K562 (cell line): Measurements from ENCODE around the gene HHATL.

Experiments used
- ATF3 ChIP-seq, 2 experiments: fragments of 450-650 bp in 1 of 2; sonication (generic) in 1 of 2; formaldehyde crosslinking in 1 of 2; IDR thresholded peaks in 1 of 2; conservative IDR thresholded peaks in 1 of 2; 2 replicates each; pipeline versions ENCODE4 v1.6.1 to v1.8.1; 2016 to 2023; ENCODE audit warnings: mild to moderate bottlenecking in 2 of 2, moderate library complexity in 2 of 2, inconsistent platforms in 1 of 2, missing genetic modification reagents in 1 of 2
- EGR1 ChIP-seq: fragments of 450-650 bp; conservative IDR thresholded peaks from 2 replicates; pipeline ENCODE4 v1.6.1; 2017; ENCODE audit warnings: mild to moderate bottlenecking
- NRF1 ChIP-seq, 2 experiments: fragments of 450-650 bp; IDR thresholded peaks in 1 of 2; conservative IDR thresholded peaks in 1 of 2; 2 replicates each; pipeline ENCODE4 v1.6.1; 2014; ENCODE audit warnings: mild to moderate bottlenecking in 2 of 2
- TAF1 ChIP-seq: IDR thresholded peaks from 2 replicates; pipeline ENCODE4 v1.6.1; 2011; ENCODE audit warnings: mild to moderate bottlenecking, low read length, moderate library complexity; ENCODE audit not compliant: insufficient read depth, control insufficient read depth, severe bottlenecking; ENCODE audit errors: extremely low read depth
- ZBTB7A ChIP-seq: IDR thresholded peaks from 2 replicates; pipeline ENCODE4 v1.6.1; 2011; ENCODE audit warnings: low read depth, mild to moderate bottlenecking, low read length, moderate library complexity, borderline replicate concordance; ENCODE audit not compliant: control insufficient read depth
- ZNF232 ChIP-seq: sonication (generic); formaldehyde crosslinking; IDR thresholded peaks from 2 replicates; pipeline ENCODE4 v1.8.0; 2022; ENCODE audit warnings: mild to moderate bottlenecking, missing genetic modification reagents

DNA sequence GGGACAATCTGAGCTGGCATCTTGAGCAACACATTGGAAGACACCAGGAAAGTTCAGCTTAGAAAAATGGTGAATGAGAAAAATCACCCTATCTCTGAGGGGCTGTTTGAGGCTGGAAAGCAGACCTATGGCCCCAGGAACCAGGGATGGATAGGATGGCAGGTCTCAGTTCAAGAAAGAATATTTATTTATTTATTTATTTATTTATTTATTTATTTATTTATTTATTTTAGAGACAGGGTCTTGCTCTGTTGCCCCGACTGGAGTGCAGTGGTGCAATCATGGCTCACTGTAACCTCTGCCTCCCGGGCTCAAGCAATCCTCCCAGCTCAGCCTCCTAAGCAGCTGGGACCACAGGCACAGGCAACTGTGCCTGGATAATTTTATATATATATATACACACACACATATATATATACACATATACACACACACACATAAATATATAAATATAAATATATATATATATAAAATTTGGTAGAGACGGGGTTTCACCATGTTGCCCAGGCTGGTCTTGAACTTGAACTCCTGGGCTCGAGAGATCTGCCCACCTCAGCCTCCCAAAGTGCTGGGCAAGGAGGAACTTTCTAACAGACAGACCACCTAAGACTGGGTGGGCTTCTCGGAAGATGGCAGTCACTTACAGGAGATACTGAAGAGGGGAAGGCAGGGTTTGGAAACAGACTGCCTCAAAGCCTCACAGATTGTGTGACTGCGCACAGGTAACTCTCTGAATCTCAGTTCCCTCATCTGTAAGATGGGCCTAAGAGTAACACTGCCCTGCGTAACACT lies 40.8 kb upstream of the HHATL start:
- no peak for TF ChIP-seq TAF1
- no peak for TF ChIP-seq NRF1 (conservative IDR thresholded peaks at IDR 0.05 in 1 of 2, IDR thresholded peaks at IDR 0.05 in 1 of 2)
- TF ChIP-seq ZNF232: no peak
- no peak for TF ChIP-seq EGR1
- no peak for TF ChIP-seq ZBTB7A
- no peak for TF ChIP-seq ATF3 (IDR thresholded peaks at IDR 0.05)
- no peak for TF ChIP-seq ATF3 (CRISPR knock-in tag; conservative IDR thresholded peaks at IDR 0.05)
